Heart right ventricle (tissue), 16 donors: ENCODE data around the gene GMEB2. TPM values are rescaled to one million over a fixed set of nuclear protein-coding genes. Genes with fewer than 3 reads are reported as not detected.

Experiments used
- ATAC-seq, 8 donors: fragments of 200-7000 bp; cut with Tn5 transposase; one replicate each; pipeline ENCODE4 v1.9.1; 2020; ENCODE audit warnings: mild to moderate bottlenecking in 8 of 8, moderate library complexity in 8 of 8, moderate number of reproducible peaks in 1 of 8
- DNase-seq, 2 donors: peaks; one replicate each; pipeline ENCODE4 v3.0.0-alpha.2; 2020
- H3K27ac ChIP-seq, 10 donors: fragments of 200-600 bp; sonication (generic) in 2 of 10; one replicate each; pipeline versions ENCODE4 v1.5.0 to v1.8.0; 2020 to 2022; ENCODE audit warnings: mild to moderate bottlenecking in 3 of 10
- H3K27me3 ChIP-seq, 7 donors: fragments of 200-600 bp; one replicate each; pipeline ENCODE4 v1.8.0; 2021 to 2022; ENCODE audit warnings: mild to moderate bottlenecking in 2 of 7
- H3K36me3 ChIP-seq, 9 donors: fragments of 200-600 bp; sonication (generic) in 1 of 9; one replicate each; pipeline versions ENCODE4 v1.5.0 to v1.8.0; 2020 to 2022; ENCODE audit warnings: mild to moderate bottlenecking in 2 of 9
- H3K4me1 ChIP-seq, 9 donors: fragments of 200-600 bp; sonication (generic) in 1 of 9; one replicate each; pipeline versions ENCODE4 v1.5.0 to v1.8.0; 2020 to 2022; ENCODE audit warnings: mild to moderate bottlenecking in 4 of 9
- H3K4me3 ChIP-seq, 10 donors: fragments of 200-600 bp; sonication (generic) in 2 of 10; one replicate each; pipeline versions ENCODE4 v1.5.0 to v1.8.0; 2020 to 2022; ENCODE audit warnings: mild to moderate bottlenecking in 7 of 10, moderate library complexity in 2 of 10
- H3K9me3 ChIP-seq, 11 donors: fragments of 200-600 bp in 10 of 11; sonication (generic) in 2 of 11; one replicate each; pipeline versions ENCODE4 v1.5.0 to v1.8.0; 2013 to 2022; ENCODE audit warnings: mild to moderate bottlenecking in 2 of 11, control low read depth in 1 of 11, moderate library complexity in 1 of 11
- CTCF ChIP-seq, 9 donors: fragments of 200-600 bp; sonication (generic) in 2 of 9; IDR thresholded peaks; one replicate each; pipeline versions ENCODE4 v1.5.0 to v1.8.0; 2021 to 2022; ENCODE audit warnings: antibody characterized with exemption in 9 of 9, mild to moderate bottlenecking in 5 of 9, moderate library complexity in 1 of 9
- WGBS, 2 donors: extraction: QIAGEN DNeasy Blood & Tissue Kit; methylation state at CpG; one replicate each; pipeline ENCODE4 v1.1.7; 2013; ENCODE audit warnings: inconsistent platforms in 1 of 2; 5-methylcytosine and 5-hydroxymethylcytosine counted together
- intact Hi-C, 10 donors: fragments of 100-400 bp; cut with DNase I; formaldehyde crosslinking; loops; one replicate each; pipeline versions ENCODE4 v1.11.1 to v1.14.2; 2022
- polyA plus RNA-seq, 2 donors: library from polyadenylated mRNA; stranded (reverse); fragments of 200-250 nt; gene quantifications; one replicate each; pipeline ENCODE4 v1.2.3, GENCODE V29; 2013
- total RNA-seq, 10 donors: library from RNA; stranded (reverse); fragmentation: NEBNext Ultra II Directional in 3 of 10; extraction: Animal tissue kit (Norgen Biotek cat#: 25700) in 3 of 10; gene quantifications; one replicate each; pipeline versions ENCODE4 v1.2.1 to v1.2.4, GENCODE V29; 2021 to 2023
- donor health status: Arrhythmogenic right ventricular cardiomyopathy.
- donor health status: ischemic (EF 13 %, LVEDD 7.1; RV severe dilation, severe dysfunction).
- donor health status: healthy with polysubstance abuse.
- donor health status: DM: no; HTN: yes; CAD: no.
- donor health status: DM: no; HTN: no; CAD: no.
- donor health status: ischemic (EF 25% LVEDD 6.9; RV normal size, moderate dysfunction).
- donor health status: ischemic (EF 25% LVEDD 5.7; RV mildly dilated, moderate dysfunction).
- donor health status: healthy.
- donor health status: DM: yes; HTN: yes; CAD: no.
- donor health status: Ischemic cardiomyopathy.
- donor health status: ischemic (EF 35%, LVEDD 5.7; RV mildly dilated, moderate dysfunction).
- donor health status: nonischemic (EF 11% LVEDD 7.7; RV severe dilation, severe dysfunction).
- donor health status: DM: yes; HTN: yes; CAD: no.
- donor health status: PGD.
- donor health status: ischemic (EF 29% LVEDD 5.4; RV normal size, mild dysfunction).
- donor health status: nonischemic (EF 23%, LVEDD 6.1; RV moderate dilation, normal function).

Gene GMEB2
- total and polyA plus RNA-seq, 12 donors: 4.9 to 8.2 (median 5.9) TPM

DNA sequence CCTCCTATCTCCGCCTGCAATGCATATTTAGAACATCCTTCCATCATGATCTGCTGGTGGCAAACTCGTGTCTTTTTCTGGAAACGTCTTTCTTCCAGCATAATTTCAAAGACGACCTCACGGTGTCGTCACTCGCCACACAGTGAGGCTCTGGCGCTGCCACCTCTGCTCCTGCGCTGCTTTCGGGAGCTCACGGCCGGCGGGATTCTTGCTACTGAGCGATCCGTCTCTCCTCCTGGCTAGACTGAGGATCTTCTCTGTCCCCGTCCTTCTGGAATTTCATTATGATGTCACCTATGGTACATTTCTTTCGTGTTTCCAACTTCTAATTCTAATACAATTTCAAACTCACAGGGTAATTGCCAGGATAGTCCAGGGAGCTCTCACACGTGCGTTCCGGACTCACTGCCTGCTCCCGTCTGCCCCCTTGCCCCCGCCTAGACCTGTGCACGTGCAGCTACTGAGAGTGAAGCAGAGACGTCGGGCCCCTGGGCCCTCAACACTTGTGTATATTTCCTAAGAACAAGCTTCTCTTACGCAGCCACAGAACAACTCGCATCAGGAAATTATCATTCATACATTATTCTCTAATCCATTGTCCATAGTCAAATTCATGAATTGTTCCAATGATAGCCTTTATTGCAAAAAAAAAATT is 27.4 kb downstream of the GMEB2 start:
- 92 to 95% methylated on average over 27 of the region's 27 CpGs for WGBS, 2 donors
- H3K36me3 ChIP-seq: peaks cover 0 to 93% (median 33%) of the 10 kb centered on the region in 9 donors

GRCh38 chr20:63598479-63599395 is 28.2 kb downstream of the GMEB2 start:
- intact Hi-C loops: no loop called here
- ATAC-seq: no peak
- Histone ChIP-seq H3K27ac (no peak overlapping the region), H3K27me3 (no peaks in the 10 kb centered on the region), H3K9me3 (no peaks in the 10 kb centered on the region), H3K4me1 (no peaks in the 10 kb centered on the region), H3K4me3 (no peak overlapping the region), H3K36me3 (peaks cover 0 to 95% (median 33%) of the 10 kb centered on the region in 9 donors)
- WGBS, 2 donors: 91 to 92% methylated on average over 33 of the region's 33 CpGs
- TF ChIP-seq CTCF (IDR thresholded peaks at IDR 0.05): no peak
- no peak for DNase-seq

More for the DNA sequence above, 27.4 kb downstream of the GMEB2 start:
- no peak overlapping the region for H3K4me3 ChIP-seq
- ATAC-seq (no peak), DNase-seq (no peak)
- intact Hi-C loops: no loop called here
- H3K9me3 ChIP-seq: no peaks in the 10 kb centered on the region
- no peak overlapping the region for H3K27ac ChIP-seq
- no peaks in the 10 kb centered on the region for H3K27me3 ChIP-seq
- H3K4me1 ChIP-seq: no peaks in the 10 kb centered on the region
- no peak for TF ChIP-seq CTCF (IDR thresholded peaks at IDR 0.05)

DNA sequence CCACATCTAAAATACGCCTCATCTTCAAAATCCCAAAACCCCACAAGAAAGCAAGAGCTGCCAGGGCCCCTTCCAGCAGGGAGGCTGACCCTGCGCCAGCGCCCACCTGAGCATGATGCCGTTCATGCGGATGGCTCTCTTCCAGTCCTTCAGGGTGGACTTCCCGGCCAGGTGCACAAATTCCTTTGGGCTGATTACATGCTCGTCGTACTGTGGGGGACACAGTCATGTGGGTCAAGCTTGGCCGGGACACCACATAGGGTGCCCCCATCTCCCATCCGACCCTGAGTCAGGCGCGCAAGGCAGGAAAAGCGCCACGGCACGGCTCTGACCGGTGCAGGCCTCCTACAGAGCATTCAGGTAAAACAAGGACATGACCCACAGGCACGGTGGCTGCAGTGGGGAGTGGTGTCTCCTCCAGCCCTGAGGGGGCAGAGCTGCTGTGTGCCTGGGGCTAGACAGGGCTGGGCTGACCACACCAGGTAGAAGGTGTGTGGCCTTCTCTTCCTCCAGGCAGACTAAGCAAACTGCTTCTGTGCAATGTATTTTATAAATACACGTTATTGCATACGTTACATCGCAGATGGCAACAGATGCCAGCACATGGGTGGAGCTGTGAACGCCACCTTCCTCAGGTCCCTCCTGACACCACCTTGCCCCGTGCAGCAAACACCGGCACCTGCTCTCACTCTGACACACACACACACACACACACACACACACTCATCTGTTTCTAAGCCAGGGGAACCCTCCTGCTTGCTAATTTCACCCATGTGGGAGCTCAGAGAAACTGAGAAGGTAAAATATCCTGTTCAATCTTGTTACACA is 29.0 kb downstream of the GMEB2 start:
- 90 to 92% methylated on average over 23 of the region's 23 CpGs for WGBS, 2 donors
- no peaks in the 10 kb centered on the region for H3K27me3 ChIP-seq
- H3K4me1 ChIP-seq: no peaks in the 10 kb centered on the region
- no peak overlapping the region for H3K27ac ChIP-seq
- peaks cover 0 to 98% (median 31%) of the 10 kb centered on the region in 9 donors for H3K36me3 ChIP-seq
- intact Hi-C loops: no loop called here
- ATAC-seq (no peak), DNase-seq (no peak)
- no peak overlapping the region for H3K4me3 ChIP-seq
- no peaks in the 10 kb centered on the region for H3K9me3 ChIP-seq
- TF ChIP-seq CTCF (IDR thresholded peaks at IDR 0.05): no peak

DNA sequence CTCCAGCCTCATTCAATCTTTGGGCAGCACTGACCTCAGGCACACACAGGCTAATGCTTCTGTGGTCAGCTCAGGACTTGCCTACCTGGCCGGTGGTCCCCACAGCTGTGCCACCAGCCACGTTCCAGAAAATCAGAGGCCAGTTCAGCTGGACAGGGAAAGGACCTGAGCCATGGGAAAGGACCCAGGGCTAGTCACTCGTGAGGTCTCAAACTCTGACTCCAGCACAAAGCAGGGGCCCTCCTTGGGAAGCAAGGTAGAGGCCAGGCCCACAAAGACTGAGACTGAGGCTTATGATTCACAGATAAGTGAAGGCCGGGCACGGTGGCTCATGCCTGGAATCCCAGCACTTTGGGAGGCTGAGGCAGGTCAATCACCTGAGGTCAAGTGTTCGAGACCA is 30.5 kb downstream of the GMEB2 start:
- Histone ChIP-seq H3K9me3 (no peaks in the 10 kb centered on the region), H3K4me1 (no peaks in the 10 kb centered on the region), H3K27me3 (no peaks in the 10 kb centered on the region), H3K36me3 (peaks cover 2 to 98% (median 36%) of the 10 kb centered on the region in 9 donors), H3K27ac (no peak overlapping the region), H3K4me3 (no peak overlapping the region)
- no peak for TF ChIP-seq CTCF (IDR thresholded peaks at IDR 0.05)
- DNase-seq (no peak), ATAC-seq (no peak)
- WGBS, 2 donors: 91 to 95% methylated on average over 6 of the region's 6 CpGs
- intact Hi-C loops: no loop called here
